SK-N-SH (cell line): ENCODE results near the gene SWI5. TPM values are rescaled to one million over a fixed set of nuclear protein-coding genes. Genes with fewer than 3 reads are reported as not detected.

Experiments used
- ELF1 ChIP-seq: IDR thresholded peaks from 2 replicates; pipeline ENCODE4 v1.4.0; 2012
- EP300 ChIP-seq, 2 experiments: IDR thresholded peaks; 2 replicates each; pipeline versions ENCODE4 v1.4.0 to v1.6.1; 2012; ENCODE audit warnings: borderline replicate concordance in 1 of 2, low read depth in 1 of 2, low read length in 1 of 2
- EZH2phosphoT487 ChIP-seq: fragments of 200-600 bp; sonication (generic); IDR thresholded peaks from 2 replicates; pipeline ENCODE4 v1.6.1; 2017; ENCODE audit warnings: low read depth, mixed run types, mild to moderate bottlenecking, antibody characterized with exemption, moderate library complexity, borderline replicate concordance
- FOSL2 ChIP-seq: IDR thresholded peaks from 2 replicates; pipeline ENCODE4 v1.4.0; 2012; ENCODE audit warnings: low read depth, mild to moderate bottlenecking, moderate library complexity, borderline replicate concordance
- FOXJ3 ChIP-seq: sonication (generic); formaldehyde crosslinking; IDR thresholded peaks from 2 replicates; pipeline ENCODE4 v1.5.1; 2020; ENCODE audit warnings: mild to moderate bottlenecking, missing genetic modification reagents
- IRF3 ChIP-seq: fragments of 150-350 bp; IDR thresholded peaks from 2 replicates; pipeline ENCODE4 v1.6.1; 2016; ENCODE audit warnings: mild to moderate bottlenecking, low read depth, low read length
- MEF2A ChIP-seq: IDR thresholded peaks from 2 replicates; pipeline ENCODE4 v1.4.0; 2012; ENCODE audit warnings: low read depth, borderline replicate concordance
- NFIC ChIP-seq: IDR thresholded peaks from 2 replicates; pipeline ENCODE4 v1.4.0; 2012; ENCODE audit warnings: borderline replicate concordance
- POLR2AphosphoS5 ChIP-seq: IDR thresholded peaks from 2 replicates; pipeline ENCODE4 v1.6.1; 2012; ENCODE audit warnings: low read depth, low read length
- RAD21 ChIP-seq: IDR thresholded peaks from 2 replicates; pipeline ENCODE4 v1.6.1; 2012; ENCODE audit warnings: mild to moderate bottlenecking, low read length
- REST ChIP-seq: IDR thresholded peaks from 2 replicates; pipeline ENCODE4 v1.6.1; 2012; ENCODE audit warnings: mild to moderate bottlenecking, low read depth, low read length, moderate library complexity
- RFX5 ChIP-seq: IDR thresholded peaks from 2 replicates; pipeline ENCODE4 v1.6.1; 2012; ENCODE audit warnings: mild to moderate bottlenecking, improper control_type of control experiment, low read length
- SIN3A ChIP-seq: IDR thresholded peaks from 2 replicates; pipeline ENCODE4 v1.6.1; 2012; ENCODE audit warnings: low read depth, mild to moderate bottlenecking, low read length, moderate library complexity, borderline replicate concordance
- SMC3 ChIP-seq: IDR thresholded peaks from 2 replicates; pipeline ENCODE4 v1.6.1; 2012; ENCODE audit warnings: low read depth, low read length, improper control_type of control experiment
- TAF1 ChIP-seq: IDR thresholded peaks from 2 replicates; pipeline ENCODE4 v1.6.1; 2012; ENCODE audit warnings: low read depth, mild to moderate bottlenecking, low read length, moderate library complexity, borderline replicate concordance
- TEAD4 ChIP-seq: IDR thresholded peaks from 2 replicates; pipeline ENCODE4 v1.4.0; 2012; ENCODE audit warnings: mild to moderate bottlenecking, borderline replicate concordance; ENCODE audit not compliant: insufficient read depth
- YY1 ChIP-seq: IDR thresholded peaks from 2 replicates; pipeline ENCODE4 v1.4.0; 2012; ENCODE audit warnings: low read depth, mild to moderate bottlenecking
- polyA plus RNA-seq, 3 experiments: library from polyadenylated mRNA; depleted of rRNA; stranded (reverse); fragments of >200 nt; gene quantifications; 2 replicates each; pipeline ENCODE4 v1.2.3, GENCODE V29; 2012
- TF ChIP-seq, protein P1 (sequence below): IDR thresholded peaks from 2 replicates; pipeline ENCODE4 v1.4.0; 2012; ENCODE audit warnings: low read depth

Gene SWI5
- polyA plus RNA-seq, 1 of the 3 experiments (the other 2 are of a cell fraction) = 84.1 TPM

- TF ChIP-seq EZH2phosphoT487 (no peak), SIN3A (no peak), FOXJ3 (CRISPR knock-in tag) (no peak), SMC3 (no peak), TEAD4 (no peak), TAF1 (0 out of 2 replicates have a peak, but pooled peaks have one; percentile 32), RFX5 (no peak), FOSL2 (no peak), POLR2AphosphoS5 (no peak; the same call in 1 of the 2 replicates), ELF1 (no peak), EP300 (IDR thresholded peaks at IDR 0.05; ENCODE audit: borderline replicate concordance in 1 of 2, low read depth in 1 of 2, low read length in 1 of 2) (no peak), IRF3 (no peak), YY1 (no peak), MEF2A (no peak), REST (no peak; the same call in 1 of the 2 replicates), NFIC (peak; percentile 80), RAD21 (no peak)
- TF ChIP-seq, protein P1, sequence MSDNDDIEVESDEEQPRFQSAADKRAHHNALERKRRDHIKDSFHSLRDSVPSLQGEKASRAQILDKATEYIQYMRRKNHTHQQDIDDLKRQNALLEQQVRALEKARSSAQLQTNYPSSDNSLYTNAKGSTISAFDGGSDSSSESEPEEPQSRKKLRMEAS = peak; percentile 74
Measured at GRCh38 chr9:128245421-128246151, 30.5 kb upstream of the SWI5 start (continued).
